ENCODE results near the gene ZSCAN5A. TPM values are rescaled to one million over a fixed set of nuclear protein-coding genes. Genes with fewer than 3 reads are reported as not detected.
"Not testable (repeated sequence)": the region's sequence is repeated elsewhere in the genome, so short reads cannot be mapped to it uniquely, and the experiment has no call there.

The ZSCAN5A gene
- total and polyA plus RNA-seq, 5 experiments from 2014 or later, result 7.4 to 12.4 (median 8.9) TPM

GRCh38 chr19:56261145-56261544 lies 53.5 kb downstream of the ZSCAN5A start:
- Mint-ChIP-seq H3K9me3 (no peaks in the 10 kb centered on the region), H3K4me1 (no peaks in the 10 kb centered on the region), H3K36me3 (peaks cover 0 to 6% (median 4%) of the 10 kb centered on the region in 3 donors), H3K27ac (peak overlapping the region in 2 of 10 donors; percentile 46 to 53), H3K4me3 (no peak overlapping the region), H3K27me3 (no peaks in the 10 kb centered on the region)
- ATAC-seq (no peak), DNase-seq (no peak)
- POLR2A ChIA-PET, result no interaction called here

GRCh38 chr19:56258272-56258671 lies 56.4 kb downstream of the ZSCAN5A start:
- DNase-seq (no peak), ATAC-seq (no peak)
- no peaks in the 10 kb centered on the region for H3K9me3 Mint-ChIP-seq
- H3K4me1 Mint-ChIP-seq, result peaks cover 0 to 4% (median 2%) of the 10 kb centered on the region in 4 donors
- no peak overlapping the region for H3K27ac Mint-ChIP-seq
- H3K4me3 Mint-ChIP-seq, result no peak overlapping the region
- H3K36me3 Mint-ChIP-seq, result peaks cover 0 to 3% (median 3%) of the 10 kb centered on the region in 3 donors
- H3K27me3 Mint-ChIP-seq, result no peaks in the 10 kb centered on the region
- POLR2A ChIA-PET, result no interaction called here

DNA sequence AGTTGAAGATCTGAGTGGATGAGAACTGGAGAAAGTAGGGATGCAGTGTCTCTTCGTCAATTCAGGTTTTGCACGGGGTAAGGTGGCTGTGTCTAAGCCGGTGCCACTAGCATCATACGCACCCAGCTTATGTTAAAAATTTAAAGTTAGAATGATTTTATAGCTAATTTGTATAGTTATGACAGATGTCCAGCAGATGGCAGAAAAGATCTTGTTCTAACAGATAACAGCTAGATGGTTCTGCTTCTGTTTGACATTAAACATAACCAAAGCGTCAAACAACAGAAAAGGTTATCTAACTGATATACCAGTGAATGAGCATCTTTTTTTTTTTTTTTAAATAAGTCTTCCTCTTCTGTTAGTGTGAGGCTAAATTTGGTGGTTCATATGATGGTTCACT lies 60.9 kb downstream of the ZSCAN5A start:
- peaks cover 0 to 2% (median 0%) of the 10 kb centered on the region in 3 donors for H3K36me3 Mint-ChIP-seq
- peaks cover 0 to 3% (median 0%) of the 10 kb centered on the region in 9 donors for H3K9me3 Mint-ChIP-seq
- ATAC-seq, result peak in 1 of 2 donors; percentile 58
- POLR2A ChIA-PET, result interaction anchor here (1.5 kb wide), 1 partner anchor 61 kb away, joined by 3 read pairs; the partner anchor contains the start of gene ZSCAN5A
- H3K4me3 Mint-ChIP-seq, result no peak overlapping the region
- no peak overlapping the region for H3K27ac Mint-ChIP-seq
- peak in 3 of 10 donors; percentile 36 to 47 (median 43) for DNase-seq
- H3K27me3 Mint-ChIP-seq, result no peaks in the 10 kb centered on the region
- peaks cover 0 to 6% (median 3%) of the 10 kb centered on the region in 4 donors for H3K4me1 Mint-ChIP-seq

- peak; percentile 63 to 68 for ATAC-seq
- Mint-ChIP-seq H3K27me3 (no peaks in the 10 kb centered on the region), H3K27ac (peak overlapping the region in 1 of 10 donors; percentile 67), H3K4me1 (peaks cover 0 to 6% (median 3%) of the 10 kb centered on the region in 4 donors), H3K4me3 (no peak overlapping the region), H3K9me3 (peaks cover 0 to 3% (median 0%) of the 10 kb centered on the region in 9 donors), H3K36me3 (peaks cover 0 to 2% (median 0%) of the 10 kb centered on the region in 3 donors)
- POLR2A ChIA-PET, result interaction anchor here (0.6 to 1.5 kb wide), 2 partner anchors 62 to 621 kb away, joined by 3 read pairs; partner anchors contain the start of gene ZSCAN5A
- peak; percentile 28 to 84 (median 51) for DNase-seq
Observed at GRCh38 chr19:56252699-56253422, 61.8 kb downstream of the ZSCAN5A start.

GRCh38 chr19:56248736-56249338 lies 65.8 kb downstream of the ZSCAN5A start:
- POLR2A ChIA-PET, H3K4me1 Mint-ChIP-seq, H3K4me3 Mint-ChIP-seq, H3K36me3 Mint-ChIP-seq, H3K27ac Mint-ChIP-seq, DNase-seq, ATAC-seq, H3K27me3 Mint-ChIP-seq, H3K9me3 Mint-ChIP-seq: not testable (repeated sequence)

DNA sequence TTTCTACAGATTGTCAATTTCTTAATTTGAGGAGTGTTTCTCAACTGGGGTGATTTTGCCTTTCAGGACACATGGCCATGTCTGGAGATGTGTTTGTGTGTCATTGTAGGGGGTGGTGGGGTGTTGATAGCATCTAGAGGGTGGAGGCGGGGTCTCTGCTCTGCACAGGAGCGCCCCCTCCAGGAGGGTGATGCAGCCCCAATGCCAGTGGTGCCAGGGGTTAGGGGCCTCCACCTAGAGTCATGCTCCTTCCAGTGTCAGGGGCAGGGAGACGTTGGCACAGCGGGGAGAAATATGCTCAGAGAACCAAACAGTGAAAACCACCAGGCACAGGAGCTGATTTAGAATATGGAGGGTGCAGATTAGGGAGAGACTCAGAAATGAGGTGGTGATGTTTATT lies 68.9 kb downstream of the ZSCAN5A start:
- ATAC-seq, H3K27me3 Mint-ChIP-seq, POLR2A ChIA-PET, H3K4me1 Mint-ChIP-seq, H3K9me3 Mint-ChIP-seq, H3K4me3 Mint-ChIP-seq, DNase-seq, H3K27ac Mint-ChIP-seq, H3K36me3 Mint-ChIP-seq: not testable (repeated sequence)

- ATAC-seq, result no peak
- H3K9me3 Mint-ChIP-seq, result no peaks in the 10 kb centered on the region
- no peaks in the 10 kb centered on the region for H3K27me3 Mint-ChIP-seq
- POLR2A ChIA-PET, result no interaction called here
- no peak for DNase-seq
- H3K4me1 Mint-ChIP-seq, result no peaks in the 10 kb centered on the region
- no peak overlapping the region for H3K4me3 Mint-ChIP-seq
- H3K27ac Mint-ChIP-seq, result peak overlapping the region in 1 of 10 donors; percentile 51
- H3K36me3 Mint-ChIP-seq, result no peaks in the 10 kb centered on the region
Observed at GRCh38 chr19:56245121-56245740, 69.4 kb downstream of the ZSCAN5A start.

GRCh38 chr19:56223481-56223880 lies 91.2 kb downstream of the ZSCAN5A start:
- no peak overlapping the region for H3K27ac Mint-ChIP-seq
- no peak for DNase-seq
- peaks cover 0 to 32% (median 21%) of the 10 kb centered on the region in 3 donors for H3K36me3 Mint-ChIP-seq
- no peaks in the 10 kb centered on the region for H3K4me1 Mint-ChIP-seq
- H3K9me3 Mint-ChIP-seq, result no peaks in the 10 kb centered on the region
- peaks cover 0 to 6% (median 2%) of the 10 kb centered on the region in 5 donors for H3K27me3 Mint-ChIP-seq
- H3K4me3 Mint-ChIP-seq, result no peak overlapping the region
- ATAC-seq, result no peak
- POLR2A ChIA-PET, result no interaction called here

DNA sequence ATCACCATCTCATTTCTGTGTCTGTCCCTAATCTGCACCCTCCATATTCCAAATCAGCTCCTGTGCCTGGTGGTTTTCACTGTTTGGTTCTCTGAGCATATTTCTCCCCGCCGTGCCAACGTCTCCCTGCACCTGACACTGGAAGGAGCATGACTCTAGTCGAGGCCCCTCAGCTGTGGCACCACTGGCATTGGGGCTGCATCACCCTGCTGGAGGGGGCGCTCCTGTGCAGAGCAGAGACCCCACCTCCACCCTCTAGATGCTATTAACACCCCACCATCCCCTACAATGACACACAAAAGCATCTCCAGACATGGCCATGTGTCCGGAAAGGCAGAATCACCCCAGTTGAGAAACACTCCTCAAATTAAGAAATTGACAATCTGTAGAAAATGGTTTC lies 91.7 kb downstream of the ZSCAN5A start:
- POLR2A ChIA-PET, result no interaction called here
- Mint-ChIP-seq H3K27ac (peak overlapping the region in 1 of 10 donors; percentile 1), H3K9me3 (peaks cover 0 to 2% (median 0%) of the 10 kb centered on the region in 9 donors), H3K27me3 (peaks cover 3 to 9% (median 5%) of the 10 kb centered on the region in 5 donors), H3K4me3 (no peak overlapping the region), H3K4me1 (peaks cover 0 to 2% (median under 1%) of the 10 kb centered on the region in 4 donors), H3K36me3 (peaks cover 0 to 32% (median 21%) of the 10 kb centered on the region in 3 donors)
- ATAC-seq (no peak), DNase-seq (no peak)

- DNase-seq, result no peak
- H3K4me3 Mint-ChIP-seq, result no peak overlapping the region
- peaks cover 3 to 14% (median 9%) of the 10 kb centered on the region in 5 donors for H3K27me3 Mint-ChIP-seq
- no peak overlapping the region for H3K27ac Mint-ChIP-seq
- H3K9me3 Mint-ChIP-seq, result peaks cover 0 to 2% (median 0%) of the 10 kb centered on the region in 9 donors
- peaks cover 0 to 32% (median 21%) of the 10 kb centered on the region in 3 donors for H3K36me3 Mint-ChIP-seq
- POLR2A ChIA-PET, result no interaction called here
- peaks cover 0 to 6% (median 3%) of the 10 kb centered on the region in 4 donors for H3K4me1 Mint-ChIP-seq
- ATAC-seq, result no peak
Observed at GRCh38 chr19:56221851-56222250, 92.8 kb downstream of the ZSCAN5A start.

GRCh38 chr19:56221442-56221841 lies 93.2 kb downstream of the ZSCAN5A start:
- ATAC-seq, H3K27ac Mint-ChIP-seq, POLR2A ChIA-PET, H3K4me3 Mint-ChIP-seq, DNase-seq, H3K9me3 Mint-ChIP-seq, H3K4me1 Mint-ChIP-seq: not testable (repeated sequence)
- peaks cover 3 to 17% (median 9%) of the 10 kb centered on the region in 5 donors for H3K27me3 Mint-ChIP-seq
- peaks cover 0 to 32% (median 21%) of the 10 kb centered on the region in 3 donors for H3K36me3 Mint-ChIP-seq

- H3K4me1 Mint-ChIP-seq, result peaks cover 0 to 6% (median 3%) of the 10 kb centered on the region in 4 donors
- DNase-seq (no peak), ATAC-seq (no peak)
- peaks cover 11 to 37% (median 23%) of the 10 kb centered on the region in 5 donors for H3K27me3 Mint-ChIP-seq
- H3K4me3 Mint-ChIP-seq, result no peak overlapping the region
- peaks cover 0 to 2% (median 0%) of the 10 kb centered on the region in 9 donors for H3K9me3 Mint-ChIP-seq
- POLR2A ChIA-PET, result no interaction called here
- H3K36me3 Mint-ChIP-seq, result peaks cover 0 to 28% (median 21%) of the 10 kb centered on the region in 3 donors
- H3K27ac Mint-ChIP-seq, result no peak overlapping the region
Observed at GRCh38 chr19:56218961-56219360, 95.7 kb downstream of the ZSCAN5A start.

Data from naive thymus-derived CD8-positive, alpha-beta T cell (primary cell).